ENCODE measurements around the gene CRTAP.

DNA sequence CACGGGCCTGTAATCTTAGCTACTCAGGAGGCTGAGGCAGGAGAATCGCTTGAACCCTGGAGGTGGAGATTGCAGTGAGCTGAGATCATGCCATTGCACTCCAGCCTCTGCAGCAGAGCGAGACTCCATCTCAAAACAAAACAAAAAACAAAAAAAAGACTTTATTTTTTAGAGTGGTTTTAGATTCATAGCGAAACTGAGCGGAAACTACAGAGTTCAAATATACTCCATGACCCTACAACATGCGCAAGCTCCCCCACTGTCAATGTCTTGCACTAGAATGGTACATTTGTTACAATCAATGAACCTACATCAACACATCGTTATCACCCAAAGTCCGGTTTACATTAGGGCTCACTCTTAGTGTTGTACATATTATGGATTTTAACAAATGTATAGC, 2.2 kb upstream of the CRTAP start:
- TF ChIP-seq, protein P1, sequence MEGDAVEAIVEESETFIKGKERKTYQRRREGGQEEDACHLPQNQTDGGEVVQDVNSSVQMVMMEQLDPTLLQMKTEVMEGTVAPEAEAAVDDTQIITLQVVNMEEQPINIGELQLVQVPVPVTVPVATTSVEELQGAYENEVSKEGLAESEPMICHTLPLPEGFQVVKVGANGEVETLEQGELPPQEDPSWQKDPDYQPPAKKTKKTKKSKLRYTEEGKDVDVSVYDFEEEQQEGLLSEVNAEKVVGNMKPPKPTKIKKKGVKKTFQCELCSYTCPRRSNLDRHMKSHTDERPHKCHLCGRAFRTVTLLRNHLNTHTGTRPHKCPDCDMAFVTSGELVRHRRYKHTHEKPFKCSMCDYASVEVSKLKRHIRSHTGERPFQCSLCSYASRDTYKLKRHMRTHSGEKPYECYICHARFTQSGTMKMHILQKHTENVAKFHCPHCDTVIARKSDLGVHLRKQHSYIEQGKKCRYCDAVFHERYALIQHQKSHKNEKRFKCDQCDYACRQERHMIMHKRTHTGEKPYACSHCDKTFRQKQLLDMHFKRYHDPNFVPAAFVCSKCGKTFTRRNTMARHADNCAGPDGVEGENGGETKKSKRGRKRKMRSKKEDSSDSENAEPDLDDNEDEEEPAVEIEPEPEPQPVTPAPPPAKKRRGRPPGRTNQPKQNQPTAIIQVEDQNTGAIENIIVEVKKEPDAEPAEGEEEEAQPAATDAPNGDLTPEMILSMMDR (IDR thresholded peaks at IDR 0.05 in 8 of 11, conservative IDR thresholded peaks at IDR 0.05 in 3 of 11), result no peak
- TF ChIP-seq POLR2A (IDR thresholded peaks at IDR 0.05), result no peak
- TF ChIP-seq POLR2AphosphoS5 (IDR thresholded peaks at IDR 0.05), result no peak
